Measurements from ENCODE around the gene C2. TPM values are rescaled to one million over a fixed set of nuclear protein-coding genes. Genes with fewer than 3 reads are reported as not detected.

C2 gene
- total RNA-seq, 1 donor from 2014 or later = 282 TPM

DNA sequence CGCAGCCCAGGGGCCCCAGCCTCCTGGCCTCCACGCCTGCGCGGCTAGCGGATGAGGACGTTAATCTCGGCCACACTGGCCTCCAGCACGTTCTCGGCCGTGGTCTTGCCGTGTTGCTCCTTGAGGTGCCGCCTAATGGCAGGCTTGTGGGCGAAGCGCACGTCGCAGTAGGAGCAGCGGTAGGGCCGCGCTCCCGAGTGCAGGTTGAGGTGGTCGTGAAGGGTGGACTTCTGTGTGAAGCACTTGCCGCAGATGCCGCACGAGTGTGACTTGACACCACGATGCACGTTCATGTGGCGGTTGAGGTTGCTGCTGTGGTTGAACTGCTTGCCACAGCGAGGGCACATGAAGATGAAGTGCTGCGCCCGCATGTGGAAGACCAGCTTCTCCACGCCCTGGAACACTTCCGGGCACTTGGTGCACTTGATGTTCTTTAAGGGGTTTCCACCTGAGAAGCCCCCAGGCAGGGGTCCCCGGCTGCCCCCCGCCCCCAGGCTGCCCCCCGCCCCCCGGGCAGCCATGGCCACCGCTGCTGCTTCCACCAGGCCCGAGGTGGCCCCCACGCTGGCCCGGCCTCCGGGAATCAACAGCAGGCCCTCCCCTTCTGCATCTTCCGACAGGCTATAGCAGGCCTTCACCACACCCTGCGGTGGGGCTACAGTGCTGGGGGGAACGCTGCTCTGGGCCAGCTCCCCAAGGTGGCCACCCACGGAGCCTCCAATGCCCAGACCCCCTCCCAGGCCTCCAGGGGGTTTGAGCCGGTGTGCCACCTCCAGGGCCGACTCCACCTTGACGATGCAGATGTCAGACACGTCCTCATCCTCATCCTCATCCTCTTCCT is 27.4 kb upstream of the C2 start:
- no peak for DNase-seq
- intact Hi-C loops (cut with DNase I) = no loop called here

DNA sequence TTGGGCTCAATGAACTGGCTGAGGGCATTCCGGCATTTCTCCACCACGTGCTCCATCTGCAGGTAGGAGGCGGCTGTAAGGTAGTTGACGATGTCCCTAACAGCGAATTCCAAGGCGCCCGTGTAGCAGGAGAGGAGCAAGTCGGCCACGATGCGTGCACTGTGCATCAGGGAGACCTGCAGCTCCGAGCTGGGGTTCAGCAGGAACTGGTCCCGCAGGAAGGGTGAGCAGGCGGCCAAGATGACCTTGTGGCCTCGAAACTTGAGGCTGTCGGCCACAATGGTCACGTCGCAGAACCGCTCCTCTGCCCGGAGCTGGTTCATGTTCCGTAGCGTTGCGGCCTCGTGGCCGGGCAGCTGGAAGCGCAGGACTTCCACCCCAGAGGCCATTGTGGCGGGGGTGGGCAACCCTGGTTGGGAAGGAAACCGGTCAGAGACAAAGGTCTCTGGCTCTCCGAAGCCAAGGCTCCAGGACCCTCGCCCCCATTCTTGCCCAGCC is 26.6 kb upstream of the C2 start:
- intact Hi-C loops (cut with DNase I) = no loop called here
- Histone ChIP-seq H3K4me3 (peak overlapping the region; percentile 71), H3K27me3 (no peaks in the 10 kb centered on the region), H3K27ac (peak overlapping the region; percentile 17), H3K36me3 (peaks cover 3% of the 10 kb centered on the region), H3K9me3 (no peaks in the 10 kb centered on the region), H3K4me1 (peaks cover 31% of the 10 kb centered on the region)
- no peak for ATAC-seq
- DNase-seq = no peak
- TF ChIP-seq, protein P1, sequence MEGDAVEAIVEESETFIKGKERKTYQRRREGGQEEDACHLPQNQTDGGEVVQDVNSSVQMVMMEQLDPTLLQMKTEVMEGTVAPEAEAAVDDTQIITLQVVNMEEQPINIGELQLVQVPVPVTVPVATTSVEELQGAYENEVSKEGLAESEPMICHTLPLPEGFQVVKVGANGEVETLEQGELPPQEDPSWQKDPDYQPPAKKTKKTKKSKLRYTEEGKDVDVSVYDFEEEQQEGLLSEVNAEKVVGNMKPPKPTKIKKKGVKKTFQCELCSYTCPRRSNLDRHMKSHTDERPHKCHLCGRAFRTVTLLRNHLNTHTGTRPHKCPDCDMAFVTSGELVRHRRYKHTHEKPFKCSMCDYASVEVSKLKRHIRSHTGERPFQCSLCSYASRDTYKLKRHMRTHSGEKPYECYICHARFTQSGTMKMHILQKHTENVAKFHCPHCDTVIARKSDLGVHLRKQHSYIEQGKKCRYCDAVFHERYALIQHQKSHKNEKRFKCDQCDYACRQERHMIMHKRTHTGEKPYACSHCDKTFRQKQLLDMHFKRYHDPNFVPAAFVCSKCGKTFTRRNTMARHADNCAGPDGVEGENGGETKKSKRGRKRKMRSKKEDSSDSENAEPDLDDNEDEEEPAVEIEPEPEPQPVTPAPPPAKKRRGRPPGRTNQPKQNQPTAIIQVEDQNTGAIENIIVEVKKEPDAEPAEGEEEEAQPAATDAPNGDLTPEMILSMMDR (IDR thresholded peaks at IDR 0.05) = no peak

More for the DNA sequence above, 27.4 kb upstream of the C2 start:
- no peaks in the 10 kb centered on the region for H3K27me3 ChIP-seq
- TF ChIP-seq, protein P1 (IDR thresholded peaks at IDR 0.05) = no peak
- no peak overlapping the region for H3K4me3 ChIP-seq
- H3K36me3 ChIP-seq = peaks cover 10% of the 10 kb centered on the region
- no peaks in the 10 kb centered on the region for H3K9me3 ChIP-seq
- H3K4me1 ChIP-seq = peaks cover 31% of the 10 kb centered on the region
- no peak for ATAC-seq
- H3K27ac ChIP-seq = no peak overlapping the region

DNA sequence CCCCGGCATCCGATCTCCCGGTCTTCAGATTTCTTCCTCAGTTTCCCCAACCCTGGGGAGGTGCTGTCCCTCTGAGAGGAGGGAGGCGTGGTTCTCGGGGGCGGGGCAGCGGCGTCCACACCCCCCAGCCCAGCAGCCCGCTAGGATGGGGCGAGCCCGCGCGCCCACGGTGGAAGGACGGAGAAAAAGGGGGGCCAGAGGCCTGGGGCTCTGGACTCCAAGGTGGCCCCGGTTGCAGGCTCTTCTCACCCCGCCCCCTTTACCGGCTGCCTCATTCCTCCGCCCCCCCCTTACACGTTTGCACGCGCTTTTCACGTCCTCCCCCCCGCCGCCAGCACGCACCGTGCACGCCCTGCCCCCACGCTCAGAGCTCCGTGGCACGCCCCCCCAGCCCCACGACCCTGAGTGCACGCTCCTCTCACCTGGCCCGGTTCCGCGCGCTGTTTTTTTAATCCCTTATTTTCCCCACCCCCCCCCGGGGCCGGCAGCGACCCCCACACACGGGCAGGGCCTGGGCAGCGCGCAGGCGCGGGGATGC is 26.0 kb upstream of the C2 start:
- peak overlapping the region; percentile 17 for H3K27ac ChIP-seq
- TF ChIP-seq, protein P1 (IDR thresholded peaks at IDR 0.05) = no peak
- H3K27me3 ChIP-seq = no peaks in the 10 kb centered on the region
- DNase-seq = peak; percentile 83
- peak; percentile 19 for ATAC-seq
- intact Hi-C loops (cut with DNase I) = no loop called here
- H3K4me3 ChIP-seq = peak overlapping the region; percentile 71
- H3K36me3 ChIP-seq = no peaks in the 10 kb centered on the region
- peaks cover 29% of the 10 kb centered on the region for H3K4me1 ChIP-seq
- no peaks in the 10 kb centered on the region for H3K9me3 ChIP-seq

DNA sequence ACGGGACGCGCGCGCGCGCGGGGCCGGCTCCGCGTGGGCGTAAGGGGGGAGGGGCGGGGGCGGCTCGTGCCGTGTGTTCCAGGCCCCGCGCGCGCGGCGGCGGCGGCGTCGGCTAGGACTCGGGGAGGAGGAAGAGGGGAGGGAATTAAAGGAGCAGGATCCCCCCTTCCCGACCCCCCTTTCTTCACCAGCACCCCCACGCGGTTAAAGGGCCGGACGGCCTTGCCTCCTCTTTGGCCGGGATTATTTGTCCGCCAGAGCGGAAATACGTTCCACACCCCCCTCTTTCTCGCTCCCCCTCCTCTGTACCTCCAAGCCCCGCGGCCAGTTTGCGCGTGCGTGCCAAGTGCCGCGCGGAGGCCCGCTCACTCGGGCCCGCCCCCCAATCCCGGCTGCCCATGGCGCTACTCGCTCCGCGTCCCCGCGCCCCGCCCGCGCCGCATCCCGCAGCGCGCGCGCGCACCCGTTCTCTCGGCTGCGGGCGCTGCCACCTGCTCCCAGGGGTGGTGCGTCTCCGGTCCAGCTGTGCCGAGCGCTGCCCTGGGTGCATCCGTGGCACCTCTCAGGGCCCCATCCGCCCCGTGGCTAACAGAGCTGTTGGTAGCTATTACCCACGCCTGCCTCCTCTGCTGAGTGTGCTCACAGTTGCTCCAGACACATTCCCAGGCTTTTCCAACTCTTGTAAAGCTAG is 25.4 kb upstream of the C2 start, which contains the start of gene ZBTB12:
ZBTB12 (minus strand) TSS at position 134 of the 691 bp plus-strand sequence. CDS start 781 bp downstream, outside the sequence.
- DNase-seq = peak; percentile 96
- no peaks in the 10 kb centered on the region for H3K27me3 ChIP-seq
- no peaks in the 10 kb centered on the region for H3K36me3 ChIP-seq
- TF ChIP-seq, protein P1 (IDR thresholded peaks at IDR 0.05) = no peak
- ATAC-seq = peak; percentile 89
- peak within 1 kb of the TSS; percentile 71 for H3K4me3 ChIP-seq
- H3K9me3 ChIP-seq = no peaks in the 10 kb centered on the region
- H3K4me1 ChIP-seq = peaks cover 24% of the 10 kb centered on the region
- intact Hi-C loops (cut with DNase I) = no loop called here
- peak within 1 kb of the TSS; percentile 80 for H3K27ac ChIP-seq

GRCh38 chr6:31903957-31904356 is 23.6 kb upstream of the C2 start:
- Histone ChIP-seq H3K36me3 (no peaks in the 10 kb centered on the region), H3K9me3 (no peaks in the 10 kb centered on the region), H3K27ac (no peak overlapping the region), H3K27me3 (no peaks in the 10 kb centered on the region), H3K4me1 (peaks cover 19% of the 10 kb centered on the region), H3K4me3 (no peak overlapping the region)
- ATAC-seq (no peak), DNase-seq (no peak)
- intact Hi-C loops (cut with DNase I) = no loop called here
- TF ChIP-seq, protein P1 (IDR thresholded peaks at IDR 0.05) = no peak
